Measurements from ENCODE around the gene NEK10. TPM values are rescaled to one million over a fixed set of nuclear protein-coding genes. Genes with fewer than 3 reads are reported as not detected.

Gene NEK10
- total RNA-seq, 1 experiment from 2014 or later, result 1.7 TPM

- Mint-ChIP-seq H3K4me3 (ENCODE audit: low read depth, unreplicated experiment) (no peak overlapping the region), H3K27ac (ENCODE audit: unreplicated experiment) (no peak overlapping the region), H3K9me3 (ENCODE audit: low read depth, unreplicated experiment) (no peaks in the 10 kb centered on the region), H3K36me3 (ENCODE audit: insufficient read depth, unreplicated experiment) (no peaks in the 10 kb centered on the region), H3K4me1 (ENCODE audit: low read depth, unreplicated experiment) (peaks cover under 1% of the 10 kb centered on the region), H3K27me3 (ENCODE audit: unreplicated experiment) (no peaks in the 10 kb centered on the region)
- no peak for TF ChIP-seq CTCF (IDR thresholded peaks at IDR 0.05; ENCODE audit: unreplicated experiment)
- CTCF ChIA-PET, result no interaction called here
- no peak for DNase-seq
- intact Hi-C loops (cut with micrococcal nuclease; ENCODE audit: unreplicated experiment), result no loop called here
- no TSS peak for BruUV-seq (replicated peaks)
Observed at GRCh38 chr3:27127195-27127594, 242.0 kb downstream of the NEK10 start.

DNA sequence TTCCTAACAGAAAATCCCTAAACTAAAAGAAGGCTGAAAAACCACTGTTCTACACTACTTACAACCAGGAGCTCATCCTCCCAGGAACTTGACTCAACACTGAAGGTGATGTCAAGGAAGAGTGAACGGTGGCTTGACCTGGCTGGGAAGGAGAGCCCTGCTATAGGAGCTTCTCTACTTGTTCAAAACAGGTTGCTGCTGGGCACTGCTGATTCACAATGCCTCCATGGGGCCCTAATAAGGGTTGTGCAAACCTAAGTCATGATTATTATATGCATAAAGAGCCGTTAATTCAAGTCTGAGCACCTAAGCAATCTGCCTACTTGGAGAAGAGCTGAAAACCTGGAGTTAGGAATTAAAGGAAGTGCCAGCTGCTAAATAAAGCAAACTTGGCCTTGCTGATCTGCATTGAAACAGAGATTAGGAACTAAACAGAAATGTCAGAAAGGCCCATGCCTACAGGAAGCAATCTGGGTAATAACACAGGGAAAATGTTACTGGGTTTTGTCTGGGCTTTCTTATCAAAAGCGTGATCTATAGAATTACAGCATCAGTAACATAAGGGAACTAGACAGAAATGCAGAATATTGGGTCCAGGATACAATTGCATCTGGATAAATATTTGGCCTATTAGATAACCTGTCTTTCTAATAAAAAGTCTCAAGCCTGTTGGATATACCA, 243.2 kb downstream of the NEK10 start:
- TF ChIP-seq CTCF (IDR thresholded peaks at IDR 0.05; ENCODE audit: unreplicated experiment), result no peak
- no peaks in the 10 kb centered on the region for H3K9me3 Mint-ChIP-seq (ENCODE audit: low read depth, unreplicated experiment)
- CTCF ChIA-PET, result no interaction called here
- DNase-seq, result no peak
- H3K36me3 Mint-ChIP-seq (ENCODE audit: insufficient read depth, unreplicated experiment), result no peaks in the 10 kb centered on the region
- intact Hi-C loops (cut with micrococcal nuclease; ENCODE audit: unreplicated experiment), result no loop called here
- H3K27ac Mint-ChIP-seq (ENCODE audit: unreplicated experiment), result no peak overlapping the region
- no peak overlapping the region for H3K4me3 Mint-ChIP-seq (ENCODE audit: low read depth, unreplicated experiment)
- BruUV-seq (replicated peaks), result no TSS peak
- no peaks in the 10 kb centered on the region for H3K4me1 Mint-ChIP-seq (ENCODE audit: low read depth, unreplicated experiment)
- H3K27me3 Mint-ChIP-seq (ENCODE audit: unreplicated experiment), result no peaks in the 10 kb centered on the region

DNA sequence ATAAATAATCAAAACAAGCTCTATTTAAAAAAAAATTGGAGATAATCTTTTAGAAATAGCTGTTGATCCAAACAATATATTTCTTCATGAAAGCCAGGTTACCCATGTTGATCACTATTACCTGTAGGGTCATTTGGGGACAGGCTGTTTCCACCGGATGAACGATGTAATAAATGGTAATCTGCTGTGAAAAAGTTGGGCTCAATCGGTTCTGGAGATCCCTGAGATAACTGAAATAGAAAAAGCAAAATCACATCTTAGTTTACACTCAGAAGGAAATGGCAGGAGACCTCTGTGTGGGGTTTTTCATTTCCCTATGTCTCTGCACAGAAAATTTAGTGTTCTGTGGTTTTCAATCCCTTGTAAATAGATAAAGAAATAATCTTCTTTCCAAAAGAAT, 249.5 kb downstream of the NEK10 start:
- Mint-ChIP-seq H3K27me3 (ENCODE audit: unreplicated experiment) (no peaks in the 10 kb centered on the region), H3K27ac (ENCODE audit: unreplicated experiment) (no peak overlapping the region), H3K4me1 (ENCODE audit: low read depth, unreplicated experiment) (no peaks in the 10 kb centered on the region), H3K36me3 (ENCODE audit: insufficient read depth, unreplicated experiment) (no peaks in the 10 kb centered on the region), H3K9me3 (ENCODE audit: low read depth, unreplicated experiment) (no peaks in the 10 kb centered on the region), H3K4me3 (ENCODE audit: low read depth, unreplicated experiment) (no peak overlapping the region)
- TF ChIP-seq CTCF (IDR thresholded peaks at IDR 0.05; ENCODE audit: unreplicated experiment), result no peak
- BruUV-seq (replicated peaks), result no TSS peak
- CTCF ChIA-PET, result no interaction called here
- no peak for DNase-seq
- intact Hi-C loops (cut with micrococcal nuclease; ENCODE audit: unreplicated experiment), result no loop called here

- BruUV-seq (replicated peaks), result no TSS peak
- no peak for TF ChIP-seq CTCF (IDR thresholded peaks at IDR 0.05; ENCODE audit: unreplicated experiment)
- DNase-seq, result no peak
- Mint-ChIP-seq H3K9me3 (ENCODE audit: low read depth, unreplicated experiment) (no peaks in the 10 kb centered on the region), H3K27me3 (ENCODE audit: unreplicated experiment) (no peaks in the 10 kb centered on the region), H3K4me3 (ENCODE audit: low read depth, unreplicated experiment) (no peak overlapping the region), H3K36me3 (ENCODE audit: insufficient read depth, unreplicated experiment) (no peaks in the 10 kb centered on the region), H3K27ac (ENCODE audit: unreplicated experiment) (no peak overlapping the region), H3K4me1 (ENCODE audit: low read depth, unreplicated experiment) (no peaks in the 10 kb centered on the region)
- CTCF ChIA-PET, result no interaction called here
- intact Hi-C loops (cut with micrococcal nuclease; ENCODE audit: unreplicated experiment), result no loop called here
Observed at GRCh38 chr3:27115352-27115751, 253.8 kb downstream of the NEK10 start.
